GM23338 (cell line): ENCODE results near the gene MAST4. TPM values are rescaled to one million over a fixed set of nuclear protein-coding genes. Genes with fewer than 3 reads are reported as not detected.

Experiments used
- ATAC-seq: fragments of 200-7000 bp; cut with Tn5 transposase; 3 replicates; pipeline ENCODE4 v1.9.1; 2020
- DNase-seq: peaks from one replicate; pipeline ENCODE4 v3.0.0-alpha.2; 2015; ENCODE audit warnings: low spot score
- H2AFZ ChIP-seq: fragments of 200-600 bp; sonication (generic); 2 replicates; pipeline ENCODE4 v1.8.0; 2016; ENCODE audit warnings: antibody characterized with exemption, mild to moderate bottlenecking, moderate library complexity
- H3F3A ChIP-seq: fragments of 200-600 bp; sonication (generic); replicated peaks from 2 replicates; pipeline ENCODE4 v1.8.0; 2017; ENCODE audit warnings: antibody characterized with exemption, mixed run types, low read depth
- H3K27ac ChIP-seq: fragments of 200-600 bp; sonication (generic); 2 replicates; pipeline ENCODE4 v1.6.1; 2016; ENCODE audit warnings: low read depth
- H3K27me3 ChIP-seq: fragments of 200-600 bp; sonication (generic); 2 replicates; pipeline ENCODE4 v1.8.0; 2016; ENCODE audit warnings: mild to moderate bottlenecking, mixed run types, moderate library complexity; ENCODE audit not compliant: insufficient read depth
- H3K36me3 ChIP-seq: fragments of 200-600 bp; sonication (generic); 2 replicates; pipeline ENCODE4 v1.8.0; 2016; ENCODE audit warnings: mild to moderate bottlenecking; ENCODE audit not compliant: insufficient read depth
- H3K4me1 ChIP-seq: fragments of 200-600 bp; sonication (generic); 2 replicates; pipeline ENCODE4 v1.8.0; 2016; ENCODE audit warnings: mild to moderate bottlenecking, moderate library complexity; ENCODE audit not compliant: insufficient read depth
- H3K4me2 ChIP-seq: fragments of 200-600 bp; sonication (generic); 2 replicates; pipeline ENCODE4 v1.7.1; 2017; ENCODE audit warnings: mixed run types
- H3K4me3 ChIP-seq: fragments of 200-600 bp; sonication (generic); 2 replicates; pipeline ENCODE4 v1.6.1; 2016; ENCODE audit warnings: mixed run types
- H3K79me2 ChIP-seq: fragments of 200-600 bp; sonication (generic); replicated peaks from 2 replicates; pipeline ENCODE4 v1.8.0; 2017; ENCODE audit warnings: mild to moderate bottlenecking; ENCODE audit not compliant: insufficient read depth
- H3K9me2 ChIP-seq: fragments of 200-600 bp; sonication (generic); 2 replicates; pipeline ENCODE4 v1.8.0; 2017; ENCODE audit not compliant: insufficient read depth
- H4K20me1 ChIP-seq: fragments of 200-600 bp; sonication (generic); replicated peaks from 2 replicates; pipeline ENCODE4 v1.8.0; 2017; ENCODE audit warnings: mild to moderate bottlenecking; ENCODE audit not compliant: insufficient read depth
- H3K27ac Mint-ChIP-seq: 2 replicates; pipeline ENCODE4 v1.8.0; 2020; ENCODE audit warnings: inconsistent platforms, mild to moderate bottlenecking, moderate library complexity, mixed read lengths
- H3K27me3 Mint-ChIP-seq: 3 replicates; pipeline ENCODE4 v1.8.0; 2022; ENCODE audit warnings: low read depth, mild to moderate bottlenecking, moderate library complexity, mixed read lengths, inconsistent platforms; ENCODE audit not compliant: insufficient read depth, poor library complexity
- H3K36me3 Mint-ChIP-seq: 3 replicates; pipeline ENCODE4 v1.8.0; 2021; ENCODE audit warnings: low read depth, mild to moderate bottlenecking, inconsistent platforms, moderate library complexity, mixed read lengths
- H3K4me1 Mint-ChIP-seq: 3 replicates; pipeline ENCODE4 v1.8.0; 2020; ENCODE audit warnings: mild to moderate bottlenecking, inconsistent platforms, mixed read lengths
- H3K4me3 Mint-ChIP-seq: 3 replicates; pipeline ENCODE4 v1.8.0; 2021; ENCODE audit warnings: moderate library complexity, mild to moderate bottlenecking, inconsistent platforms, mixed read lengths
- H3K9me3 Mint-ChIP-seq: 3 replicates; pipeline ENCODE4 v1.8.0; 2020; ENCODE audit warnings: moderate library complexity, mild to moderate bottlenecking, inconsistent platforms, mixed read lengths
- CREB1 ChIP-seq: fragments of 250-450 bp; sonication (Bioruptor Pico); IDR thresholded peaks from 2 replicates; pipeline ENCODE4 v1.5.0; 2020; ENCODE audit warnings: low read depth, mild to moderate bottlenecking, moderate library complexity
- EZH2 ChIP-seq: fragments of 200-600 bp; sonication (generic); IDR thresholded peaks from one replicate; pipeline ENCODE4 v1.8.0; 2017; ENCODE audit warnings: antibody characterized with exemption, mild to moderate bottlenecking, low read depth; ENCODE audit not compliant: unreplicated experiment
- JUNB ChIP-seq: IDR thresholded peaks from one replicate; pipeline ENCODE4 v1.6.1; 2016; ENCODE audit warnings: antibody characterized with exemption; ENCODE audit not compliant: unreplicated experiment
- NANOG ChIP-seq: IDR thresholded peaks from 2 replicates; pipeline ENCODE4 v1.6.1; 2016; ENCODE audit warnings: antibody characterized with exemption, borderline replicate concordance
- POLR2AphosphoS5 ChIP-seq: IDR thresholded peaks from 2 replicates; pipeline ENCODE4 v1.6.1; 2016; ENCODE audit warnings: antibody characterized with exemption, low read depth
- STAT1 ChIP-seq: IDR thresholded peaks from one replicate; pipeline ENCODE4 v1.6.1; 2016; ENCODE audit warnings: antibody characterized with exemption; ENCODE audit not compliant: unreplicated experiment
- ZNF114 ChIP-seq: fragments of 250-450 bp; sonication (Bioruptor Pico); IDR thresholded peaks from 2 replicates; pipeline ENCODE4 v1.5.0; 2020; ENCODE audit warnings: mild to moderate bottlenecking, moderate library complexity
- ZNF331 ChIP-seq: fragments of 250-450 bp; sonication (Bioruptor Pico); IDR thresholded peaks from 2 replicates; pipeline ENCODE4 v1.5.0; 2020; ENCODE audit warnings: low read depth, mild to moderate bottlenecking, moderate library complexity
- polyA plus RNA-seq: library from polyadenylated mRNA; unstranded; fragments of >200 nt; fragmentation: Nextera tagmentation; extraction: Ambion mirVana; gene quantifications from 2 replicates; pipeline ENCODE4 v1.2.1, GENCODE V29; 2016
- total RNA-seq: library from RNA; depleted of rRNA; stranded (reverse); fragments of >200 nt; shearing (Covaris generic); gene quantifications from 2 replicates; pipeline ENCODE4 v1.2.3, GENCODE V29; 2014
- TF ChIP-seq, protein P1 (sequence below): IDR thresholded peaks from 2 replicates; pipeline ENCODE4 v1.6.1; 2016; ENCODE audit warnings: antibody characterized with exemption
- TF ChIP-seq, protein P2 (sequence below), 2 experiments: fragments of 200-600 bp in 1 of 2; sonication (generic) in 1 of 2; conservative IDR thresholded peaks; 2 replicates each; pipeline versions ENCODE4 v1.5.1 to v1.6.1; 2016 to 2017; ENCODE audit warnings: antibody characterized with exemption in 2 of 2, low read depth in 2 of 2, mild to moderate bottlenecking in 2 of 2, moderate library complexity in 1 of 2
- TF ChIP-seq, protein P3 (sequence below): fragments of 250-450 bp; sonication (Bioruptor Pico); IDR thresholded peaks from 2 replicates; pipeline ENCODE4 v1.5.0; 2020; ENCODE audit warnings: mild to moderate bottlenecking, moderate library complexity

Gene MAST4
- total and polyA plus RNA-seq, 2 experiments from 2014 or later: 3.6 to 8.5 TPM

DNA sequence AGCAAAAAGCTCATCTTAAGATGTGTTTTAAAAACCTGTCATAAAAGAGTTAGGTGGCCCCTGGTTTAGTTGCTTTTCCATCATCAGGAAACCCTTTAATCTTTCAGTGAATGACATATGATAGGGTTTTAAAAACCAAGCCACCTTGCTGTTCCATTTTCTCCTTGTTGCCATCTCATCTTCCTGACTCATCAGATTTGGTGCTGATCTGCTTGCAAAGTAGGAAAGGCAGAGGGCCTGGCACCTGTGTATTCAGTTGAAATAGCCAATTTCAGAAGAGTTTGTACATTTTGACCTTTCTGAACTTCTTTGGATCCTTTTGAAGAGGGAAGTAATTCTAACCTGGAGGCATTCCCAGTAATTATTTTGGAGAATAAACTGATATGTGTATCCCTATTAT, 327.7 kb downstream of the MAST4 start:
- Histone ChIP-seq H3K4me2 (no peak overlapping the region), H3F3A (no peaks in the 10 kb centered on the region), H3K27ac (no peak overlapping the region), H3K9me2 (0 out of 2 replicates have a peak, but pooled peaks cover 4% of the 10 kb centered on the region), H3K36me3 (no peaks in the 10 kb centered on the region), H2AFZ (no peak overlapping the region), H3K27me3 (no peaks in the 10 kb centered on the region), H3K4me3 (no peak overlapping the region), H3K4me1 (no peaks in the 10 kb centered on the region), H3K79me2 (no peaks in the 10 kb centered on the region), H4K20me1 (no peaks in the 10 kb centered on the region)
- Mint-ChIP-seq H3K4me1 (no peaks in the 10 kb centered on the region), H3K27me3 (peaks cover 3% of the 10 kb centered on the region), H3K4me3 (no peak overlapping the region), H3K36me3 (no peaks in the 10 kb centered on the region), H3K27ac (no peak overlapping the region), H3K9me3 (no peaks in the 10 kb centered on the region; the same call in 2 of the 3 replicates)
- DNase-seq (no peak), ATAC-seq (no peak)
- TF ChIP-seq ZNF114 (CRISPR knock-in tag) (no peak), JUNB (no peak), NANOG (no peak), ZNF331 (CRISPR knock-in tag) (no peak), STAT1 (no peak), CREB1 (CRISPR knock-in tag) (no peak), POLR2AphosphoS5 (no peak), EZH2 (no peak)
- TF ChIP-seq, protein P1, sequence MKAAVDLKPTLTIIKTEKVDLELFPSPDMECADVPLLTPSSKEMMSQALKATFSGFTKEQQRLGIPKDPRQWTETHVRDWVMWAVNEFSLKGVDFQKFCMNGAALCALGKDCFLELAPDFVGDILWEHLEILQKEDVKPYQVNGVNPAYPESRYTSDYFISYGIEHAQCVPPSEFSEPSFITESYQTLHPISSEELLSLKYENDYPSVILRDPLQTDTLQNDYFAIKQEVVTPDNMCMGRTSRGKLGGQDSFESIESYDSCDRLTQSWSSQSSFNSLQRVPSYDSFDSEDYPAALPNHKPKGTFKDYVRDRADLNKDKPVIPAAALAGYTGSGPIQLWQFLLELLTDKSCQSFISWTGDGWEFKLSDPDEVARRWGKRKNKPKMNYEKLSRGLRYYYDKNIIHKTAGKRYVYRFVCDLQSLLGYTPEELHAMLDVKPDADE: no peak
- TF ChIP-seq, protein P2, sequence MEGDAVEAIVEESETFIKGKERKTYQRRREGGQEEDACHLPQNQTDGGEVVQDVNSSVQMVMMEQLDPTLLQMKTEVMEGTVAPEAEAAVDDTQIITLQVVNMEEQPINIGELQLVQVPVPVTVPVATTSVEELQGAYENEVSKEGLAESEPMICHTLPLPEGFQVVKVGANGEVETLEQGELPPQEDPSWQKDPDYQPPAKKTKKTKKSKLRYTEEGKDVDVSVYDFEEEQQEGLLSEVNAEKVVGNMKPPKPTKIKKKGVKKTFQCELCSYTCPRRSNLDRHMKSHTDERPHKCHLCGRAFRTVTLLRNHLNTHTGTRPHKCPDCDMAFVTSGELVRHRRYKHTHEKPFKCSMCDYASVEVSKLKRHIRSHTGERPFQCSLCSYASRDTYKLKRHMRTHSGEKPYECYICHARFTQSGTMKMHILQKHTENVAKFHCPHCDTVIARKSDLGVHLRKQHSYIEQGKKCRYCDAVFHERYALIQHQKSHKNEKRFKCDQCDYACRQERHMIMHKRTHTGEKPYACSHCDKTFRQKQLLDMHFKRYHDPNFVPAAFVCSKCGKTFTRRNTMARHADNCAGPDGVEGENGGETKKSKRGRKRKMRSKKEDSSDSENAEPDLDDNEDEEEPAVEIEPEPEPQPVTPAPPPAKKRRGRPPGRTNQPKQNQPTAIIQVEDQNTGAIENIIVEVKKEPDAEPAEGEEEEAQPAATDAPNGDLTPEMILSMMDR (conservative IDR thresholded peaks at IDR 0.05; ENCODE audit: low read depth in 2 of 2): no peak
- TF ChIP-seq, protein P3, sequence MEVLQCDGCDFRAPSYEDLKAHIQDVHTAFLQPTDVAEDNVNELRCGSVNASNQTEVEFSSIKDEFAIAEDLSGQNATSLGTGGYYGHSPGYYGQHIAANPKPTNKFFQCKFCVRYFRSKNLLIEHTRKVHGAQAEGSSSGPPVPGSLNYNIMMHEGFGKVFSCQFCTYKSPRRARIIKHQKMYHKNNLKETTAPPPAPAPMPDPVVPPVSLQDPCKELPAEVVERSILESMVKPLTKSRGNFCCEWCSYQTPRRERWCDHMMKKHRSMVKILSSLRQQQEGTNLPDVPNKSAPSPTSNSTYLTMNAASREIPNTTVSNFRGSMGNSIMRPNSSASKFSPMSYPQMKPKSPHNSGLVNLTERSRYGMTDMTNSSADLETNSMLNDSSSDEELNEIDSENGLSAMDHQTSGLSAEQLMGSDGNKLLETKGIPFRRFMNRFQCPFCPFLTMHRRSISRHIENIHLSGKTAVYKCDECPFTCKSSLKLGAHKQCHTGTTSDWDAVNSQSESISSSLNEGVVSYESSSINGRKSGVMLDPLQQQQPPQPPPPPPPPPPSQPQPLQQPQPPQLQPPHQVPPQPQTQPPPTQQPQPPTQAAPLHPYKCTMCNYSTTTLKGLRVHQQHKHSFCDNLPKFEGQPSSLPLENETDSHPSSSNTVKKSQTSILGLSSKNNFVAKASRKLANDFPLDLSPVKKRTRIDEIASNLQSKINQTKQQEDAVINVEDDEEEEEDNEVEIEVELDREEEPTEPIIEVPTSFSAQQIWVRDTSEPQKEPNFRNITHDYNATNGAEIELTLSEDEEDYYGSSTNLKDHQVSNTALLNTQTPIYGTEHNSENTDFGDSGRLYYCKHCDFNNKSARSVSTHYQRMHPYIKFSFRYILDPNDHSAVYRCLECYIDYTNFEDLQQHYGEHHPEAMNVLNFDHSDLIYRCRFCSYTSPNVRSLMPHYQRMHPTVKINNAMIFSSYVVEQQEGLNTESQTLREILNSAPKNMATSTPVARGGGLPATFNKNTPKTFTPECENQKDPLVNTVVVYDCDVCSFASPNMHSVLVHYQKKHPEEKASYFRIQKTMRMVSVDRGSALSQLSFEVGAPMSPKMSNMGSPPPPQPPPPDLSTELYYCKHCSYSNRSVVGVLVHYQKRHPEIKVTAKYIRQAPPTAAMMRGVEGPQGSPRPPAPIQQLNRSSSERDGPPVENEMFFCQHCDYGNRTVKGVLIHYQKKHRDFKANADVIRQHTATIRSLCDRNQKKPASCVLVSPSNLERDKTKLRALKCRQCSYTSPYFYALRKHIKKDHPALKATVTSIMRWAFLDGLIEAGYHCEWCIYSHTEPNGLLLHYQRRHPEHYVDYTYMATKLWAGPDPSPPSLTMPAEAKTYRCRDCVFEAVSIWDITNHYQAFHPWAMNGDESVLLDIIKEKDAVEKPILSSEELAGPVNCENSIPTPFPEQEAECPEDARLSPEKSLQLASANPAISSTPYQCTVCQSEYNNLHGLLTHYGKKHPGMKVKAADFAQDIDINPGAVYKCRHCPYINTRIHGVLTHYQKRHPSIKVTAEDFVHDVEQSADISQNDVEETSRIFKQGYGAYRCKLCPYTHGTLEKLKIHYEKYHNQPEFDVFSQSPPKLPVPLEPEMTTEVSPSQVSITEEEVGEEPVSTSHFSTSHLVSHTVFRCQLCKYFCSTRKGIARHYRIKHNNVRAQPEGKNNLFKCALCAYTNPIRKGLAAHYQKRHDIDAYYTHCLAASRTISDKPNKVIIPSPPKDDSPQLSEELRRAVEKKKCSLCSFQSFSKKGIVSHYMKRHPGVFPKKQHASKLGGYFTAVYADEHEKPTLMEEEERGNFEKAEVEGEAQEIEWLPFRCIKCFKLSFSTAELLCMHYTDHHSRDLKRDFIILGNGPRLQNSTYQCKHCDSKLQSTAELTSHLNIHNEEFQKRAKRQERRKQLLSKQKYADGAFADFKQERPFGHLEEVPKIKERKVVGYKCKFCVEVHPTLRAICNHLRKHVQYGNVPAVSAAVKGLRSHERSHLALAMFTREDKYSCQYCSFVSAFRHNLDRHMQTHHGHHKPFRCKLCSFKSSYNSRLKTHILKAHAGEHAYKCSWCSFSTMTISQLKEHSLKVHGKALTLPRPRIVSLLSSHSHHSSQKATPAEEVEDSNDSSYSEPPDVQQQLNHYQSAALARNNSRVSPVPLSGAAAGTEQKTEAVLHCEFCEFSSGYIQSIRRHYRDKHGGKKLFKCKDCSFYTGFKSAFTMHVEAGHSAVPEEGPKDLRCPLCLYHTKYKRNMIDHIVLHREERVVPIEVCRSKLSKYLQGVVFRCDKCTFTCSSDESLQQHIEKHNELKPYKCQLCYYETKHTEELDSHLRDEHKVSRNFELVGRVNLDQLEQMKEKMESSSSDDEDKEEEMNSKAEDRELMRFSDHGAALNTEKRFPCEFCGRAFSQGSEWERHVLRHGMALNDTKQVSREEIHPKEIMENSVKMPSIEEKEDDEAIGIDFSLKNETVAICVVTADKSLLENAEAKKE (CRISPR knock-in tag): no peak
